AG04450 (cell line): ENCODE results near the gene LIPC. TPM values are rescaled to one million over a fixed set of nuclear protein-coding genes. Genes with fewer than 3 reads are reported as not detected.

Experiments used
- CTCF ChIA-PET: fragments of 300-600, 350-600 bp; formaldehyde crosslinking; extraction: SDS; loops from one replicate; lab custom pipeline; 2022; ENCODE audit warnings: antibody characterized with exemption, inconsistent platforms; lab: Charles Lee
- POLR2A ChIA-PET: fragments of 350-600 bp; formaldehyde crosslinking; extraction: SDS; loops from one replicate; lab custom pipeline; 2021; ENCODE audit warnings: antibody characterized with exemption, inconsistent platforms; lab: Yijun Ruan, JAX
- DNase-seq: peaks from one replicate; pipeline ENCODE4 v3.0.0-alpha.2; 2011; ENCODE audit warnings: low read depth, low spot score
- H3K27ac ChIP-seq: one replicate; pipeline ENCODE4 v1.5.1; 2012; ENCODE audit warnings: low read depth, low read length, control low read depth
- H3K27me3 ChIP-seq: one replicate; pipeline ENCODE4 v1.6.0; 2012; ENCODE audit warnings: low read length; ENCODE audit not compliant: control insufficient read depth, insufficient read depth
- H3K4me3 ChIP-seq: 2 replicates; pipeline ENCODE4 v1.5.1; 2011; ENCODE audit warnings: mild to moderate bottlenecking, low read depth, low read length, control low read depth
- H3K9me3 ChIP-seq: 2 replicates; pipeline ENCODE4 v1.5.1; 2012; ENCODE audit warnings: low read length; ENCODE audit not compliant: control insufficient read depth, insufficient read depth
- polyA plus RNA-seq: library from polyadenylated mRNA; depleted of rRNA; stranded (reverse); fragments of >200 nt; gene quantifications from 2 replicates; pipeline ENCODE4 v1.2.3, GENCODE V29; 2011
- TF ChIP-seq, protein P1 (sequence below): IDR thresholded peaks from 2 replicates; pipeline ENCODE4 v1.5.1; 2011; ENCODE audit warnings: low read depth, low read length, control low read depth, inconsistent platforms

LIPC gene
- polyA plus RNA-seq, 1 experiment, result 0.82 TPM

DNA sequence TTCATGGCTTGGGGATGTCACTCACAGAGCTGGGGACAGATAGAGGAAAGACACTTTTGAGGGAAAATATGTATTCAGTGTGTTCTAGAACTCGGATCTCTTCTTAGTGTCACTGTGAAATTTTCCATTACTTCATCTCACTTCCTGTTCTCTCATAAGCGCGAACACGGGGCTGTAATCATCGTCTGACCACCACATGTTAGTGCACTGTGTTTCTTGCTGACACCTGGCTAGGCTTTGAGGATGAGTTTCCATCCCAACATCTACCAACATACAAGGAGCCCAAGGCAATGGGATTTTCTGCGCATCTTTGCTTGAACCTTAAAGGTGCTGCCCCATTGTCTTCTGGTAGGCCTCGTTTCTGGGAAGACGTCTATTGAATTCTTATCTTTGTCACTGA, 84.0 kb downstream of the LIPC start:
- Histone ChIP-seq H3K4me3 (no peak overlapping the region), H3K27ac (no peak overlapping the region), H3K27me3 (no peaks in the 10 kb centered on the region), H3K9me3 (no peaks in the 10 kb centered on the region)
- ChIA-PET POLR2A (no interaction called here), CTCF (interaction anchor here (0.6 to 0.8 kb wide), 3 partner anchors 158 to 302 kb away, joined by 3 read pairs; no protein-coding TSS in a partner anchor)
- TF ChIP-seq, protein P1, sequence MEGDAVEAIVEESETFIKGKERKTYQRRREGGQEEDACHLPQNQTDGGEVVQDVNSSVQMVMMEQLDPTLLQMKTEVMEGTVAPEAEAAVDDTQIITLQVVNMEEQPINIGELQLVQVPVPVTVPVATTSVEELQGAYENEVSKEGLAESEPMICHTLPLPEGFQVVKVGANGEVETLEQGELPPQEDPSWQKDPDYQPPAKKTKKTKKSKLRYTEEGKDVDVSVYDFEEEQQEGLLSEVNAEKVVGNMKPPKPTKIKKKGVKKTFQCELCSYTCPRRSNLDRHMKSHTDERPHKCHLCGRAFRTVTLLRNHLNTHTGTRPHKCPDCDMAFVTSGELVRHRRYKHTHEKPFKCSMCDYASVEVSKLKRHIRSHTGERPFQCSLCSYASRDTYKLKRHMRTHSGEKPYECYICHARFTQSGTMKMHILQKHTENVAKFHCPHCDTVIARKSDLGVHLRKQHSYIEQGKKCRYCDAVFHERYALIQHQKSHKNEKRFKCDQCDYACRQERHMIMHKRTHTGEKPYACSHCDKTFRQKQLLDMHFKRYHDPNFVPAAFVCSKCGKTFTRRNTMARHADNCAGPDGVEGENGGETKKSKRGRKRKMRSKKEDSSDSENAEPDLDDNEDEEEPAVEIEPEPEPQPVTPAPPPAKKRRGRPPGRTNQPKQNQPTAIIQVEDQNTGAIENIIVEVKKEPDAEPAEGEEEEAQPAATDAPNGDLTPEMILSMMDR, result no peak
- no peak for DNase-seq

DNA sequence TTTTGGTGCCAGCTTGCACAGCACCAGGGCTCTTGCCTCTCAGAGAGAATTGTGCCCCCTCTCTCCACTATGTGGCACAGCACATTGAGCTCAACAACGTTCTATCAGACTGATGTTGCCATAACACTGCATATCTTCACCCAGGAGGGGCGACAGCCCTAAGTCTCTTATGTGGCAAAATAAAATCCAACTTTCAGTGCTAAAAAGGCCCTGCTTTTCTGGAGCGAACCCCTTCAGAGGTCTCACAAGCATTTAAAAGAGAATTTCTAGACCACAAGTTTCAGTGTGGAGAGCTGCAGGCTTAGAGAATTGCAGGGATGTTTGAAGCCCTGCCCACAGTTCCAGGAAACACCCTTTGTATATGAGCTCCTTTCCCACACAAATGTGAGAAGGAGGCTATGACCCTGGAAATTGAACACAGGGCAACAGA, 85.5 kb downstream of the LIPC start:
- DNase-seq, result no peak
- H3K9me3 ChIP-seq, result no peaks in the 10 kb centered on the region
- TF ChIP-seq, protein P1, result no peak
- H3K27ac ChIP-seq, result no peak overlapping the region
- H3K27me3 ChIP-seq, result no peaks in the 10 kb centered on the region
- ChIA-PET CTCF (interaction anchor here (0.9 kb wide), 2 partner anchors 10 to 216 kb away, joined by 3 read pairs; no protein-coding TSS in a partner anchor), POLR2A (no interaction called here)
- H3K4me3 ChIP-seq, result no peak overlapping the region

DNA sequence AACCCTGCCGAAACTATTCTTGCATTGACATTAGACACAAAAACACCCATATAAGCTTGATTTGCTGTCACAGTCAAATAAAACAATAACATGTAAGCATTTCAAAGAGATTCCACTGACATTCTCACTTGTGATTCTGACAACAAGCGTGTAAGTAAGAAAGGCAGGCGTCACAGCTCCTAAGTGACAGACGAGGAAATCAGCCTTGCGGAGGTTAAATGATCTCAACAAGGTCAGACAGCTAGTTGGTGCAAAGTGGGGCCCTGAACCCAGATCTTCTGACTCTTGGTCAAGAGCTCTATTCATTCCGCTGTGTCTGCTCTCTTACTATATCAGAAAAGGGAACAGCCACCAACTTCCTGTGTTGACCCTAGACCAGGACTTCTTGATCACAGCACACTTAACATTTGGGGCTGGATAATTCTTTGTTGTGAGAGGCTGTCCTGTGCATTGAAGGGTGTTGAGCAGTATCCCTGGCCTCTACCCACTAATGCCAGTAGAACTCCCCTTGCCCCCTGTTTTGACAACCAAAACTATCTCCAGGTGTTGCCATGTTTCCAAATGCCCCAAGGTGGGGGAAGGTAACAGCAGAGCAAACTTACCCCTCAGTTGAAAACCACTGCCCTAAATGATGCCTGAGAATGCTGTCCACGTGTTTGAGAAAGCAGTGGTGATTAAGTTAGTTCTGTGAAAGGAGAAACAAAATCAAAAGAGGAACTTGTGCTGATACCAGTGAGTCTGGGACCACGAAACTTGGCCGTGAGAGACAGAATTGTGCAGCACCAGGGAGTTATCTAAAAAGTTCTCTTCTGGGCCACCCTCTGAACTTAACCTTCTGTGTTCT, 86.1 kb downstream of the LIPC start:
- no peak overlapping the region for H3K4me3 ChIP-seq
- POLR2A ChIA-PET, result no interaction called here
- H3K27me3 ChIP-seq, result no peaks in the 10 kb centered on the region
- H3K27ac ChIP-seq, result no peak overlapping the region
- CTCF ChIA-PET, result interaction anchor here (0.9 kb wide), 2 partner anchors 11 to 216 kb away, joined by 3 read pairs; no protein-coding TSS in a partner anchor
- DNase-seq, result no peak
- no peaks in the 10 kb centered on the region for H3K9me3 ChIP-seq
- TF ChIP-seq, protein P1, result no peak

DNA sequence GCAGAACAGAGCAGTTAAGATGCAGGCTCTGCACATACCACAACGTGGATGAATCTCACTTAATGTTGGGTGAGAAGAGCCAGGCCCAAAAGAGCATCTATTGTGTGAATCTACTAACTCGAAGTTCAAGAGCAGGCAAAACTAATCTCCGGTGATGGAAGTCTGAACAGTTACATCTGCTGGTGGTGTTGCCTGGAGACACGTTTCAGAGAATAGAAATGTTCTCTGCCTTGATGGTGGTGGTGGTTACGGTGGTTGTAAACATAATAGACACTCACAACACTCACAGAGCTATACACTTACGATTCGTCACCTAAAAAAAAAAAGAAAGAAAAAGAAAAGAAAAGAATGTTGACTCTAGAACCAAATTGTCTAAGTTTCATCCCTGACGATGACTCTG, 86.8 kb downstream of the LIPC start:
- Histone ChIP-seq H3K27ac (no peak overlapping the region), H3K27me3 (no peaks in the 10 kb centered on the region), H3K9me3 (no peaks in the 10 kb centered on the region), H3K4me3 (no peak overlapping the region)
- POLR2A ChIA-PET, result no interaction called here
- CTCF ChIA-PET, result no interaction called here
- no peak for DNase-seq
- TF ChIP-seq, protein P1, result no peak

DNA sequence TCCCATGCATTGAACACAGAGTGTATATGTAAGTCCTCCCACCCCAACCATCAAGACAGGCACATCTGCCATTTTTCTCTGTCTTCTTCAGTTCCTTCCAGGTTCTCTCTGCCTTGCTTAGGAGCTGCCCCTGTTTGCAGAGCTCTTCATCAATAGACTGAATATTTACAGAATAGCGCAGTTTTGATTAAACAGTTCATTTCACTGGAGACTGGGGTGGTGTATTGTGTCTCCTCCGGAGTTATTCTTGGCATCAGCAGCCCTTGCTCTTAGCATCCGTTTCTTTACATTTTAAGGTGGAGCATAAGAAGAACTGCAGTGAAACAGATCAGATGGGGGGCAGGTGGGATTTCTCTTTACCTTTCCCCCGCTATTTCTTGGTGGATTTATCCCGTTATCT, 87.7 kb downstream of the LIPC start:
- DNase-seq, result no peak
- Histone ChIP-seq H3K27ac (no peak overlapping the region), H3K9me3 (no peaks in the 10 kb centered on the region), H3K27me3 (no peaks in the 10 kb centered on the region), H3K4me3 (no peak overlapping the region)
- POLR2A ChIA-PET, result no interaction called here
- TF ChIP-seq, protein P1, result no peak
- CTCF ChIA-PET, result no interaction called here
